GM19035 (cell line): Measurements from ENCODE around the gene NLRX1.
"Not testable (repeated sequence)": the region's sequence is repeated elsewhere in the genome, so short reads cannot be mapped to it uniquely, and the experiment has no call there.

Experiments used
- ATAC-seq: cut with Tn5 transposase; IDR thresholded peaks from one replicate; pipeline ENCODE4 v1.9.1; 2021; ENCODE audit not compliant: unreplicated experiment

The NLRX1 gene

DNA sequence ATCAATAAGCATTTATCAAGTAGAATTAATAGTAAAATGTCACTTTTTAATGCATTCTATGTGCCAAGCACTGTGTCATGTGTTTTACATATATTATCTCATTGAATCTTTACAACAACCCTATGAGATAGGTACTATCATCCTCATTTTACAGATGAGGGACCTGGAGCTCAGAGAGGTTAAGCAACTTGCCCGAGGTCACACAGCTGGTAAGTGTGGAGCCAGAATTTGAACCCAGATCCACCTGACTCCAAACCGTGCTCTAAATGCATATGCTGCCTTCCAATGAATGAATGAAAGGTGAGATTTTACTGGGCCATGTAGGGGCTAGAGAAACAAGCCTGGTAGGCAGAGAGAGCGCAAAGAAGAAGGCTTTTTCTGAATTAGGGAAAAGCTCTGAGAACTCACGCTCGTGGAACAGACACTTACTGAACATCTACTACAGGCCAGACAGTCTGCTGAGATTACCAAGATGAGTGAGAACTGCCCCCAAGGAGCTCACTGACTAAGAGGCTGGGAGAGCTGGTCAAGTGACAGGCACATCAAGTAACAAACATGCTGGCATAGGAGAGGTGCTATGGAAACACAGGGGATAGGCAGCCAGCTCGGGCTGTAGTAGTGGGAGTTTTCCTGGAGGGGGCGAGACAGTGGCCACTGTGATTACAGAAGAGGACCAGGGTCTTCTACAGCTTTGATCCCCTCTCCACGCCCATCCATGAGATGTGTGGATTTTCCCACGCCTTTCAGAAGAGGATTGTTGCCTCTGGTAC is 15.3 kb upstream of the NLRX1 start:
- ATAC-seq, result no peak

DNA sequence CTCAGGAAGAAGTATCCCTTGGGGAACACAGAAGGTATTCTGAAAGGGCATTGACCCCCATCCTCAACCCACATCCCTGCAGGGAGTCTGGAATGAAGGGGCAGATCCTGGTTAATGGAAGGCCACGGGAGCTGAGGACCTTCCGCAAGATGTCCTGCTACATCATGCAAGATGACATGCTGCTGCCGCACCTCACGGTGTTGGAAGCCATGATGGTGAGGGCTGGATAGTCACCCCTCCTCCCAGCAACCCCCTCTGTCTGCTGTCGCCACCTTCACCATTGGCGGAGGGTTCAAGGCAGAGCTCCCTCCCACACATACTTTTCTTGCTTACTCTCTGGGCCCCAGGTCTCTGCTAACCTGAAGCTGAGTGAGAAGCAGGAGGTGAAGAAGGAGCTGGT is 14.3 kb upstream of the NLRX1 start:
- ATAC-seq, result no peak

DNA sequence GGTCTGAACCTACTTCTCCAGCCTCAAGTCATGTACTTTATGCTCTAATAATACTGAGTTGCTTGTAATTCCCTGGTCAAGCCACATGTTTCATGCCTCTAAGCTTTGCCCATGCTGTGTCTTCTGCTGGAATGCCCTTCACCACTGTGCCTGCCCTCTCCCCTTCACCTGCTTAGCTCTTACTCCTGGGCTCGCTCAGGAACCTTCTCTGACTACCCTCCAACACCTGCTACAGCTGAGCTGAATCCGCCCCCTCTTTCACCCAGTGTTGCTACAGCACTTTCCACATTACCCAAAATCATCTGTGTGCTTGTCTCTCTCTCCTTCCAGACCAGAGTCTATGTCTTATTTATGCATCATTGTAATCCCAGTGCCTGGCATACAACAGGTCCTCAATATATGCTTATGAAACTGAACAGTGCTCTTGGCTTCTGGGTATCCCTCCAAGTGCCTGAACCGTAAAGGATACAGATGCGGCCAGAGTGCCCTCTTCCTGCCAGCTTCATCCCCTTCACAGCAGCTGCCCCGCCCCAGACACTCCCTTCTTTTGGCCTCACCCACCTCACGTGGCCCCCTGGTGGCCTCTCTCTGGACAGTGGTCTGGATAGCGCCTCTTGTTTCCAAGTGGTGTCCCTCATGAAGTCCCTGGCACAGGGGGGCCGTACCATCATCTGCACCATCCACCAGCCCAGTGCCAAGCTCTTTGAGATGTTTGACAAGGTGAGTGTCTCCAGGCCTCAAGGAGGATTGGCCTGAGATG is 12.6 kb upstream of the NLRX1 start:
- ATAC-seq, result no peak

DNA sequence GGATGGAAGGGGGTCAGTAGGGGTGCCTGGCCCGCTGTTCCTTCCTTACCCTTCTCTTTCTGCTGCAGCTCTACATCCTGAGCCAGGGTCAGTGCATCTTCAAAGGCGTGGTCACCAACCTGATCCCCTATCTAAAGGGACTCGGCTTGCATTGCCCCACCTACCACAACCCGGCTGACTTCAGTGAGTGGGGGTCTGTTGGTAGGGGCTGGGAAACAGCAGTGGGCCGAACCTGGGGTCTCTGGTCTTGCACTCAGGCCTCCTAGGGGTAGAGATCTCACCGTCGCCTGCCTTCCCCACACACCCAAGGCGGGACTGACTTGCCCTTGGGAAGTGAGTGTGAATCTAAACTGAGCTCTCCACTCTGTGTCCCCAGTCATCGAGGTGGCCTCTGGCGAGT is 12.0 kb upstream of the NLRX1 start:
- ATAC-seq, result no peak

DNA sequence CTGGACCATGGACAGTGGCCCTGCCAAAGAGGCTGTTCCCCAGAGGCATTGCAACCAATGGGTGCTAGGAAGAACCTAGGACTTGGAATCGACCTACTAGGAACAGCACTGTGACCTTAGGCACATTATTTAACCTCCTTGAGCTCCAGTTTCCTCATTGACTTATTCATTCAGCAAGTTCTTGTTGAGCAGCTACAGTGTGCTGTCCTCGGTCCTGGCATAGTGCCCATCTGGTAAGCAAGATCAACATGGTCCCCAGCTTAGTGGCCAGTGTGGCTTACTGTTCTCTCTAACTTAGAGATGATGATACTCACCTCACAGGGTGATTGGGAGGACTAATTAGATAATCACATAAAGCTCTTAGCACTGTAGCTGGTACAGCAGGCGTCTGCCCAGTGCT is 11.5 kb upstream of the NLRX1 start:
- ATAC-seq, result no peak

DNA sequence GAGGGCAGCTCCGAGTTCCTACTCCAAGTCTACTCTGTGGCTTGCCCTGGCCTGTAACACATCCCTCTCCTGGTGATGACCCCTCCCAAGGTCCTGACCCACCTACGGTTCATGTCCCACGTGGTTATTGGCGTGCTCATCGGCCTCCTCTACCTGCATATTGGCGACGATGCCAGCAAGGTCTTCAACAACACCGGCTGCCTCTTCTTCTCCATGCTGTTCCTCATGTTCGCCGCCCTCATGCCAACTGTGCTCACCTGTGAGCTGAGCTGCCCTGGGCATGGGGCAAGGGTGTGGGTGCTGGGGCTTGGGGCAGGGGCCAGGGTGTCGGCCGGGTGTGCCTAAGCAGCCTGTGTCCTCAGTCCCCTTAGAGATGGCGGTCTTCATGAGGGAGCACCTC is 10.1 kb upstream of the NLRX1 start:
- ATAC-seq, result no peak

DNA sequence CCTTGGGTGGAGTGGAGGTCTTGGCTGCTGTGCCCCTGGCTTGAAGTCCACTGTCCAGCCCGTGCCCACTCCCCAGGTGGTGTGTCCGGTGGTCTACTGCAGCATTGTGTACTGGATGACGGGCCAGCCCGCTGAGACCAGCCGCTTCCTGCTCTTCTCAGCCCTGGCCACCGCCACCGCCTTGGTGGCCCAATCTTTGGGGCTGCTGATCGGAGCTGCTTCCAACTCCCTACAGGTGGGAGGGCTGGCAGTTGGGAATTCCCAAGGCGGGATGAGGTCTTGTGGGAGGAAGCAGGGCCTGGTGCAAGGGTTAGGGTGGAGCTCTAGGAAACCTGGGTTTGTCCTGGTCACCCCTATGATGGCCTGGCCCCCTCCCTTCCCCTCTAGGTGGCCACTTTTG is 8.4 kb upstream of the NLRX1 start:
- ATAC-seq, result no peak

DNA sequence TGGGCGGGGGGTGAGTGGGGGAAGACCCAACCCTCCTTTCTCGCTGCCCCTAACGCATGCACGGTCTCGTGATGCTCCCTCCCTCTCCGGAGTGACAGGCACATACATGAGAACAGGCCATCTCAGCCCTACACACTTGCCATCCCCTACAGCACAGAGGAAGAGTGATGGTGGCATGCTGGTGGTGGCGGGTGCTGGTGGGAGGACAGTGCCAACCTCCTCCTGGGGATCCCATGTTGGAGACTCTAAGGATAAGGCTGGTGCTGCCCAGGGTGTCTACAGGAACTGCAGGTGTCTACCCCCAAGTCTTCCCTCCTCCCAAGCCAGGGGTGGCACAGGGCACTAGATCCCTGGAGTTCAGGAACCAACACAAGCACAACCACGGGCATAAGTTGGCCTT is 6.7 kb upstream of the NLRX1 start:
- no peak for ATAC-seq

DNA sequence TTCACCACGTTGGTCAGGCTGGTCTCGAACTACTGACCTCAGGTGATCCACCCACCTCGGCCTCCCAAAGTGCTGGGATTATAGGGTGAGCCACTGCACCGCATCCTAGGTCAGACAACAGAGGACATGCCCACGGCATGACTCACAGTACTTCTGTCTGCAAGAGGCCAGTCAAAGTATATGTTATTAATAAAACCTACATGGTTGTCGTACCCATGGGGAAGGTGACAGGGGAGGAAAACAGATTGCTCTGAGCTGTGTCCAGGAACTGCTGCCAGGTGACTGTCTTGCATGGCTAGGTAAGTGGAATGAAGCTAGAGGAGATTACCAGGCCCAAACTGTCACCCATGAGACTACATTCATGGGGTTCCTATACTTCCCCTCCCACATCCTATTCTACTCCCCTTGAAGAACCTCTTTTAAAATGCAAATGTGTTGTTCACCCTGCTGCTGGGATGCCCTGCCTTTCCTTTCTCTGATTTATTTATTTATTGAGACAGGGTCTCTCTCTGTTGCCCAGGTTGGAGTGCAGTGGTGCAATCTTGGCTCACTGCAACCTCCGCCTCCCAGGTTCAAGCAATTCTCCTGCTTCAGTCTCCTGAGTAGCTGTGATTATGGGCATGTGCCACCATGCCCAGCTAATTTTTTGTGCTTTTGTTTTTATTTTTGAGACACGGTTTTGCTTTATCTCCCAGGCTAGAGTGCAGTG is 2.0 kb upstream of the NLRX1 start:
- no peak for ATAC-seq

DNA sequence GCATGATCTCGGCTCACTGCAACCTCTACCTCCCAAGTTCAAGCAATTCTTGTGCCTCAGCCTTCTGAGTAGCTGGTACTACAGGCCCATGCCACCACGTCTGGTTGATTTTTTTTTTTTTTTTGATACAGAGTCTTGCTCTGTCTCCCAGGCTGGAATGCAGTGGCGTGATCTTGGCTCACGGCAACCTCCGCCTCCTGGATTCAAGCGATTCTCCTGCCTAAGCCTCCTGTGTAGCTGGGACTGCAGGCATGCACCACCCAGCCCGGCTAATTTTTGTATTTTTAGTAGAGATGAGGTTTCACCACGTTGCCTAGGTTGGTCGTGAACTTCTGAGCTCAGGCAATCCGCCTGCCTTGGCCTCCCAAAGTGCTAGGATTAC is 1.5 kb upstream of the NLRX1 start:
- not testable (repeated sequence) for ATAC-seq

DNA sequence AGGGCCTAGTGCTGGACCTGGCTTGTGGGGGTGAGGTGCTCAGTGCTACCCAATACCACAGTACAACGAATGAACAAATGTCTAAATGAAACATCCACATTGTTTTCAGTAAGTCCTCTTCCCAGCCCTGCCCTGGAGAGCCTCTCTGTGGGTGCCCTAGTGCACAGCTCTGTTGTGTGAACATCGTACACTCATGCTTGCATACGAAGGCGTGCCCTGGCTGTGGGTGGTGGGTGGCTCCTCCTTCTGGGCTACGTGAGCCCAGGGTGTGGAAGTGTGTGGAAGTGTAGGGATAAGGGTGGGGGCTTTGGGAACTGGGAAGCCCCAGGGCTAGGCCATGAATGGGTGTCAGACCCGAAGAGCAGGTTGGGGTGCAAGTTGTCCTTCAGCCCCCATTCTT is 592 bp upstream of the NLRX1 start:
- no peak for ATAC-seq

DNA sequence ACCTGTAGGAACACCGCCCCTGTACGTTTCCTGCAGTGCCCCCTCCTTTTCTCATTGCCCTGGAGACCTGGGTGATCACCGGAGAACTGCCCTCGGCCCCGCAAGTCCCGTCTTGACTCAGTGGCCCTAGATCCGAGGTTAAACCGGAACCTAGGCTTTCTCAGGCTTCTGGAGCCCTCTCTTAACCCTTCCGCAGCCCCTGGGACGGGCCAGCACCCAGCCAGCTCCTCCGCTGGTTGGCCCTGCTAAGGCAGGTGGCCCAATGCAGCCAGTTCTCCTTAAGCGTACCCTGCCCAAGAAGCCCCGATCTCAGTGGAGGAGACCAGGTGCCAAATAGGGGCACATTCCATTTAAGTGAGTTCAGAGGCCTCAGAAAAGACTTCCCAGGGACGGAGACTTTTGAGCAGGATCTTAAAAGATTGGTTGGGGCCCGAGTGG is 776 bp downstream of the NLRX1 start:
- ATAC-seq, result peak; percentile 23

DNA sequence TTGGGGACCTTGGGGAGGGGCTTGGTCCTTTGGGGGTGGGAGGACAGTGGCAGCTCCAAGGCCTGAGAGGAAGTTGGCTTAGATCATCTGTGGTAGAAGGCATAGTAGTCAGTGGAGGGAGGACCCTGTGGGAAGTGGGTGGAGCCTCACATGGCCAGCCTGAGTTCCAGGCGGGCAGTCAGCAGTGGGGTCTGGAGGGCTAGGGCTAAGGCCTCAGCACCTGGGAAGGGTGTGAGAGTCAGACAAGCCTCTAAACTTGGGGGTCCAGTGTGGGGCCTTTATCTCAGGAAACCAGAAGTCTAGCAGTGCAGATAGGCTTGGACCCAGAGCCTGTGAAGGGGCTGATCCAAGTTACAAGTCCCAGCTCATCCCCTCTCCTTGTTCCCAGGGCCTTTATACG is 4.0 kb downstream of the NLRX1 start:
- ATAC-seq, result no peak

DNA sequence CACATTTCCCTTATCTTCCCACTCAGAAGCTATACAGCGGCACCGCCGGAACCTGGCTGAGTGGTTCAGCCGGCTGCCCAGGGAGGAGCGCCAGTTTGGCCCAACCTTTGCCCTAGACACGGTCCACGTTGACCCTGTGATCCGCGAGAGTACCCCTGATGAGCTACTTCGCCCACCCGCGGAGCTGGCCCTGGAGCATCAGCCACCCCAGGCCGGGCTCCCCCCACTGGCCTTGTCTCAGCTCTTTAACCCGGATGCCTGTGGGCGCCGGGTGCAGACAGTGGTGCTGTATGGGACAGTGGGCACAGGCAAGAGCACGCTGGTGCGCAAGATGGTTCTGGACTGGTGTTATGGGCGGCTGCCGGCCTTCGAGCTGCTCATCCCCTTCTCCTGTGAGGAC is 4.9 kb downstream of the NLRX1 start:
- ATAC-seq, result no peak

DNA sequence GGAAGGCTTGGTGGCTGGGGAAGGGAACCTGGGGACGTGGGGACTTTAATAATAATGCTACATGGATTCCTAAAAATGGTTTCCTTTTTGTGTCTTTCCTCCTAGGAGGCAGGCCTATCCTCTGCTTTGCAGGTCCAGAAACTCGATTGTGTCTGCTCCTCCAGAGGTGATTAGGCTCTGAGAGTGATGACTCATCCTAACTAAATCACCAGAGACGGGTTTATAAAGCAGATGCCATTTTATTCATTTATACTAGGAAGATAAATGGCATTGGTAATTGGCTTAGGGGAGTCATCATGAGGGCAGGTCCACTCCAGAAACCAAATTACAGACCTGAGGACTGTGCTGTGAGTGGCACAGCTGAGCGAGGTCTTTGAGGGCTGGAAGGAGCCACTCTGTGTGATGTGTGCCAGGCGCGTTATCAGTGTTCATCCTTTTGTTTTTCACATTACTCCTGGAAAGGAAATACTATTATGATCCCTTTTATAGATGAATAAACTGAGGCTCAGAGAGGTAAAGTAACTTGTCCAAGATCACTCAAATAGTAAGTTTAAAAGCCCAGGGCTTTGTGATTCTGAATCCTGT is 7.1 kb downstream of the NLRX1 start:
- no peak for ATAC-seq

DNA sequence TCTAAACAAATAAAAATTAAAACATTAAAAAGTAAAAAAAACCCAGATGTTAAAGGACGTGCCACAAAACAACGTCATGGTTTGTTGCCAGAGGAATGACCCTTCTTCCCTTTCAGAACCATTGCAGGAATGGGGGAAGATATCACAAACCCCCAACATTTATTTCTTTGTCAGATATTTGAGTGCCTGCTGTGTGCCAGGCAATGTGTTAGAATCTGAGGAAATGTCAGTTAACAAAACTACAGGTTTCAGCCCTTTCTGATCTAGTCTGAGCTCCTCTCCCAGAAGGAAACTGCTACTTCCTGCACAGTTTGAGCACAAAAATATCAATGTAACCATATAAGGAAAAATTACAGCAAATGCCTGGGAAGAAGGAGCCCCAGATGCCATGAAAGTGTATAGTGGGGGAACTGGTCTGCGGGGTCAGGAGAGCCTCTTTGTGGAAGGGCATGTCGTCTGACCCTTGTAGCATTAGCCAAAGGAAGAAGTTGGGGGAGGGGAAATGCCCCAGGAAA is 9.7 kb downstream of the NLRX1 start:
- ATAC-seq, result no peak

DNA sequence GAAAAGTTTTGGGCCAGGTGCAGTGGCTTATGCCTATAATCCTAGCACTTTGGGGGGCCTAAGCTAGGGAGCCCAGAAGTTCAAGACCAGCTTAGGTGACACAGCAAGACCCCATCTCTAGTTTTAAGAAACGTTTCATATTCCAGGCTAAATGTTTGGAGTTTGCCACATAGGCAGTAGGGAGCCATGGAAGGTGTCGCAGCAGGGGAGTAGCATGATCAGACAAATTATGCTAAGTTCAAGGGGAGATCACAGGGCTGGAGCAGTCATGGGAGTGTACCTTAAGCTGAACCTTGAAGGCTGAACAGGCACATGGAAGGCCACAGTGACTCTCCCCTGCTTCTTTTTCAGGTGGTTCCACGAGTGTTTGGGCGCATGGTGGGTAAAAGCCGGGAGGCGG is 10.8 kb downstream of the NLRX1 start:
- ATAC-seq, result no peak

DNA sequence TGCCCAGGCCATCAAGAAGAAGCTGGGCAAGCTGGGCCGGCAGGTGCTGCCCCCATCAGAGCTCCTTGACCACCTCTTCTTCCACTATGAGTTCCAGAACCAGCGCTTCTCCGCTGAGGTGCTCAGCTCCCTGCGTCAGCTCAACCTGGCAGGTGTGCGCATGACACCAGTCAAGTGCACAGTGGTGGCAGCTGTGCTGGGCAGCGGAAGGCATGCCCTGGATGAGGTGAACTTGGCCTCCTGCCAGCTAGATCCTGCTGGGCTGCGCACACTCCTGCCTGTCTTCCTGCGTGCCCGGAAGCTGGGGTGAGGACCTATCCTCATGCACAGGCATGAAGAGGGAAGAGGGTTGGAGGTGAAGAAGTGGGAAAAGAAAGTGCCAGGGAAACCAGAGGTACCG is 11.5 kb downstream of the NLRX1 start:
- ATAC-seq, result no peak

DNA sequence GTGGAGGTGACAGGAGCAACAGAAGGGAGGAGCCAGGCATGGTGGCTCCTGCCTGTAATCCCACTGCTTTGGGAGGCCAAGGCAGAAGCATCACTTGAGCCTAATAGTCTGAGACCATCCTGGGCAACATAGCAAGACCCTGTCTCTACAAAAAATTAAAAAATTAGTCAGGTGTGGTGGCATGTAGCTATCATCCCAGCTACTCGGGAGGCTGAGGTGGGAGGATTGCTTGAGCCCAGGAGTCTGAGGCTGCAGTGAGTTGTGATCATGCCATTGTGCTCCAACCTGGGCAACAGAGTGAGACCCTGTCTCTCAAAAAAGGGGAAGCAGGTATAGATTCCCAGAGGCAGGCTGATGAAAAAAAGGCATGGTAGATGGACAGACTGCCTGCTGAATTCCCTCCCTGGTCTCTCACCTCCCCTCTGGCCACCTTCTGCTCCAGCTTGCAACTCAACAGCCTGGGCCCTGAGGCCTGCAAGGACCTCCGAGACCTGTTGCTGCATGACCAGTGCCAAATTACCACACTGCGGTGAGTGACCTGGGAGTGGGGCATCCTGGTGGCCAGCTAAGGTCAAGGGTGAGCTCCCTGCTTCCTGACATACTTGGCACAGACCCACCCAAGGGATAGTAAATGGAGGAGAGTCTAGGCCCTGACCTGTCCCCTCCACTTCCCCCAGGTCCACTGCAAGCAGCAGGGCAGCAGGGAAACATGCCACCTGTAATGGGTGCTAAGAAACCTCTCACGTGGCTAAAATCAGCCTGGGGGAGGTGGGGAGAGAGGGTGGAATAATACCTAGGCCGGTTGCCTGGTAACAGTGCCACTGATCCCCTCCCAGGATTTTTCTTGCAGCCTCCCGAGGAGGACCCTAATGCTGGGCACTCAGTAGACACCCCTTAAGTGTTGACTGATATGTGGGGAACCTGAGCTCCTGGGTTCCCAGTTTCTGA is 12.5 kb downstream of the NLRX1 start:
- no peak for ATAC-seq

DNA sequence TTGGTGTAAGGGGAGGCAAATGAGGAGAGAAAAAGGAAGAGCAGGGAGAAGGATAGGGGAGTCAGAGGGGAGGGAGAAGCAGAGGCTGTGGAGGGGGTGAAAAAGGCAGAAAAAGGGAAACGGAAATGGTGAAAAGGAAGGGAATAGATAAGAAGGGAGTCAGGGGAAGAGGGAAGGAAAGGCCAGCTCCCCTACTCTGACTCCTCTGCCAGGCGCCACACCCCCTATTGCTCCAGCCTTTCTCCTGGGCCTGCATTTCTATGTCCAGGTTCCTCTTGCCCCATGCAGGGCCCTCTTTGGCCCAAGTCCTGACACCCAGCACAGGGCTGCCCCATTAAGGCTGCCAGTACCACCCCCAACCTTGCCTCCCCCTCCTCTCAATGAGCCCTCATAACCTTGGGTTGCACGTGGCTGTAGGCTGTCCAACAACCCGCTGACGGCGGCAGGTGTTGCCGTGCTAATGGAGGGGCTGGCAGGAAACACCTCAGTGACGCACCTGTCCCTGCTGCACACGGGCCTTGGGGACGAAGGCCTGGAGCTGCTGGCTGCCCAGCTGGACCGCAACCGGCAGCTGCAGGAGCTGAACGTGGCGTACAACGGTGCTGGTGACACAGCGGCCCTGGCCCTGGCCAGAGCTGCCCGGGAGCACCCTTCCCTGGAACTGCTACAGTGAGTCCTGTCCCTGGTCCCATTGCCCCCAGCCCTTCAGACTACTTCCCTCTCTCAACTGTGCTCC is 13.3 kb downstream of the NLRX1 start:
- ATAC-seq, result no peak
